WERI-Rb-1 (cell line): ENCODE measurements around the gene BMPR1A.

Experiments used
- DNase-seq: peaks from one replicate; pipeline ENCODE4 v3.0.0-alpha.2; 2020
- H3K27ac ChIP-seq: fragments of 250-450 bp; sonication (Bioruptor Pico); 2 replicates; pipeline ENCODE4 v1.5.1; 2020; ENCODE audit warnings: mild to moderate bottlenecking, moderate library complexity
- H3K27me3 ChIP-seq: fragments of 250-450 bp; sonication (Bioruptor Pico); 2 replicates; pipeline ENCODE4 v1.5.1; 2021; ENCODE audit warnings: mild to moderate bottlenecking, low read depth, moderate library complexity; ENCODE audit not compliant: insufficient read depth, severe bottlenecking
- H3K36me3 ChIP-seq: fragments of 250-450 bp; sonication (Bioruptor Pico); 2 replicates; pipeline ENCODE4 v1.5.1; 2020; ENCODE audit warnings: mild to moderate bottlenecking, moderate library complexity
- H3K4me3 ChIP-seq: 2 replicates; pipeline ENCODE4 v1.5.1; 2011; ENCODE audit warnings: low read depth, mild to moderate bottlenecking, control low read depth, low read length
- H3K9me3 ChIP-seq: fragments of 250-450 bp; sonication (Bioruptor Pico); 2 replicates; pipeline ENCODE4 v1.5.1; 2021; ENCODE audit warnings: mild to moderate bottlenecking, moderate library complexity; ENCODE audit not compliant: severe bottlenecking
- TF ChIP-seq, protein P1 (sequence below): IDR thresholded peaks from 2 replicates; pipeline ENCODE4 v1.5.1; 2011; ENCODE audit warnings: low read depth, mild to moderate bottlenecking, control low read depth, inconsistent platforms, low read length

BMPR1A gene

DNA sequence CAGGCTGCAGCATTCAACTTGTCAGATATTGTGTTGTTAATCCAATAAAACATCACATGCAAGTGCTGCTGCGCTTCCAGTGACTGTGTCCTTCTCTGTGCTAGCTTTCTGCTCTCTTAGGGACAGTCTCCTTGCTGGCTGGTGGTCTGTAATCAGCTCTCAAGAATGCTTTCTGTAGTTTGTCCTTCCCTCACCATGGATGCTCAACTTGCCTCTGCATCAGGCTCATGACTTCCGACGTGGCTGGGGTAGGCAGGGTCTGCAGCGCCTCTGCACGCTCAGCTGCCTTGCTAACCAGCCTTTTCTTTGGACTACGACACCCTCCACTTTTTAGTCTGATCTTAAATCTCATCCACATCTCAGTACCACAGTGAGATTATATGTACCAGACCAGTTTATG is 142.7 kb downstream of the BMPR1A start:
- Histone ChIP-seq H3K27ac (no peak overlapping the region), H3K27me3 (no peaks in the 10 kb centered on the region), H3K9me3 (no peaks in the 10 kb centered on the region), H3K4me3 (no peak overlapping the region), H3K36me3 (peaks cover 56% of the 10 kb centered on the region)
- TF ChIP-seq, protein P1, sequence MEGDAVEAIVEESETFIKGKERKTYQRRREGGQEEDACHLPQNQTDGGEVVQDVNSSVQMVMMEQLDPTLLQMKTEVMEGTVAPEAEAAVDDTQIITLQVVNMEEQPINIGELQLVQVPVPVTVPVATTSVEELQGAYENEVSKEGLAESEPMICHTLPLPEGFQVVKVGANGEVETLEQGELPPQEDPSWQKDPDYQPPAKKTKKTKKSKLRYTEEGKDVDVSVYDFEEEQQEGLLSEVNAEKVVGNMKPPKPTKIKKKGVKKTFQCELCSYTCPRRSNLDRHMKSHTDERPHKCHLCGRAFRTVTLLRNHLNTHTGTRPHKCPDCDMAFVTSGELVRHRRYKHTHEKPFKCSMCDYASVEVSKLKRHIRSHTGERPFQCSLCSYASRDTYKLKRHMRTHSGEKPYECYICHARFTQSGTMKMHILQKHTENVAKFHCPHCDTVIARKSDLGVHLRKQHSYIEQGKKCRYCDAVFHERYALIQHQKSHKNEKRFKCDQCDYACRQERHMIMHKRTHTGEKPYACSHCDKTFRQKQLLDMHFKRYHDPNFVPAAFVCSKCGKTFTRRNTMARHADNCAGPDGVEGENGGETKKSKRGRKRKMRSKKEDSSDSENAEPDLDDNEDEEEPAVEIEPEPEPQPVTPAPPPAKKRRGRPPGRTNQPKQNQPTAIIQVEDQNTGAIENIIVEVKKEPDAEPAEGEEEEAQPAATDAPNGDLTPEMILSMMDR = no peak
- no peak for DNase-seq

DNA sequence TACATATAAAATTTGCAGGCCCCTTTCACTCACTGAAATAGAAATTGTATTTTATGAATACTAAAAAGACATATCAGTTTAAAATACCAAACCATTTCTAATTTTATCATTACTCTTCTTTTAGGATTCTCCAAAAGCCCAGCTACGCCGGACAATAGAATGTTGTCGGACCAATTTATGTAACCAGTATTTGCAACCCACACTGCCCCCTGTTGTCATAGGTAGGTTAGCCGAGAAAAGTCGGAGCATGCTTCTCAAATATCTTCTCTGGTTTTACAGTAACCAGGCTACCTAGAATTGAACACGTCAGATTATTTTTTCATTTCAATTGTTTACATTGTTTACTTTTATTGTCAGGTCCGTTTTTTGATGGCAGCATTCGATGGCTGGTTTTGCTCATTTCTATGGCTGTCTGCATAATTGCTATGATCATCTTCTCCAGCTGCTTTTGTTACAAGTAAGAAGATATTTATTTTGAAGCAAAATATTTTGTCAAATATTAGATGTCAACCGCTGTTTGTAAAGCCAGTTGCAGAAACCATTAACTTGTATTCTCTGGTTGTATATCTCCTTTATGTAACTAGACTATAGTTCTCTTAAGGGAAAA is 143.4 kb downstream of the BMPR1A start:
- peak; percentile 75 for DNase-seq
- H3K27me3 ChIP-seq = no peaks in the 10 kb centered on the region
- H3K27ac ChIP-seq = no peak overlapping the region
- peaks cover 56% of the 10 kb centered on the region for H3K36me3 ChIP-seq
- TF ChIP-seq, protein P1 = peak; percentile 55
- H3K4me3 ChIP-seq = no peak overlapping the region
- H3K9me3 ChIP-seq = no peaks in the 10 kb centered on the region

DNA sequence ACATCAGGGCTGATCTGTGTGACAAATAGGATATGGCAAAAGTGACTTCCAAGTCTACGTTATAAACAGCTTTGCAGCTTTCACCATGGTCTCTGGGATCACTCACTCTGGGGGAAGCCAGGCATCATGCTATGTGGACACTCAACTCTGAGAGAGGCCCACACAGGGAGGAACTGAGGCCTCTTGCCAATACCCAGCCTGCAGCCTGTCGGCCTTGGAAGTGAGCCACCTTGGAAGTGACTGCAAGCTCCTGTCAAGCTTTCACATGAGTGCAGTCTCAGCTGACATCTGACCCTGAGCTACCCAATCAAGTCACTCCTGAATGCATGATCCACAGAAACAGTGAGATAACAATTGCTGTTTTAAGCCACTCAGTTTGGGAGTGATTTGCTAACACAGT is 144.5 kb downstream of the BMPR1A start:
- no peak for DNase-seq
- H3K9me3 ChIP-seq = no peaks in the 10 kb centered on the region
- no peak overlapping the region for H3K27ac ChIP-seq
- no peak overlapping the region for H3K4me3 ChIP-seq
- H3K36me3 ChIP-seq = peaks cover 59% of the 10 kb centered on the region
- TF ChIP-seq, protein P1 = no peak
- H3K27me3 ChIP-seq = no peaks in the 10 kb centered on the region

DNA sequence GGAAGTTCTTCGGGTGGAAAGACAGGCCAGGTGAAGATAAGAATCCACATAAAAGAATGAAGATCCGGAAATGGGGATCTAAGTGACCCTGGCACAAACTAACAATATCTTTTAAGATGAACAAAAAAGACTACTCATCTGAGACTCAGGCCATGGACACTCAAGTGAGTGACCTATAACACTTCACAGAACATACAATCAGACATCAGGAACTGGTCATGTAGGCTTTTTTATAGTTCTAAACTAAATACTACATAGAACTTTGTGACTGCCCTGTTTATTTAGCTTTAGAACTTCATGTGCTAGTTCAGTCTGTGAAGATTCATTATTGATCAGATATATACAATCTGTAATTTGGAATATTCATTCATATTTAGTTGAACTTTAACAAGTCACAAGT is 148.2 kb downstream of the BMPR1A start:
- TF ChIP-seq, protein P1 = no peak
- Histone ChIP-seq H3K4me3 (no peak overlapping the region), H3K9me3 (no peaks in the 10 kb centered on the region), H3K27ac (no peak overlapping the region), H3K36me3 (peaks cover 69% of the 10 kb centered on the region), H3K27me3 (no peaks in the 10 kb centered on the region)
- no peak for DNase-seq

DNA sequence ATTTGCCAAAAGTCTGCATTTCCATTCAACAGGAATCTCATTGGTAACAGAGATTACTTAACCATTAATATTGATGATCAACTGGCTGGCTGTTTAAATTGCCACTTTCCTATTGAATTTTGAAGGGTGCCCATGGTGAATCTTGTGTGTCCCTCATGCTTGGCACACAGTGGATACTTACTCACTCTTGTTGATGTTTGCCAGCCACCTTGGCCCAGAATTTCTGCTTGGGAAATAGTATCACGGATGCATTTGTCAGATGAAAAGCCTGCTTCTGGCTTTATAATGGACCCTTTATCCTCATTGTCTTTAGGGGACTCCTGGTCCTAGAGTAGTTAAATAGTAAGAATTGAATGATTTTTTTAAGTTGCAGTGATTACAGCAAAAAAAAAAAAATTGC is 149.0 kb downstream of the BMPR1A start:
- Histone ChIP-seq H3K27me3 (no peaks in the 10 kb centered on the region), H3K27ac (no peak overlapping the region), H3K9me3 (no peaks in the 10 kb centered on the region), H3K36me3 (peaks cover 62% of the 10 kb centered on the region), H3K4me3 (no peak overlapping the region)
- TF ChIP-seq, protein P1 = no peak
- DNase-seq = no peak

DNA sequence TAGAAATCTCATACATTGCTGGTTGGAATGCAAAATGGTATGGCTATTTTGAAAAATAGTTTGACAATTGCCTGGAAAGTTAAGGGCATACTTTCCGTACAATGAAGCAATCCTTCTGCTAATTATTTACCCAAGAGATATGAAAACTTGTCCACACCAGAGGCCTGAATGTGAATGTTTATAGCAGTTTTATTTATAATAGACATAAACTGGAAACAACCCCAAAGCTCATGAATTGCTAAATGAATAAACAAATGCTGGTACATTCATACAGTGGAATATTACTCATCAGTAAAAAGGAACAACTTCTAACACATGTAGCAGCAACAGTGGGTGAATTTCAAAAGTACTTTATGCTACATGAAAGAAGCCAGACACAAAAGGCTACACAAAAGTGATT is 158.3 kb downstream of the BMPR1A start:
- Histone ChIP-seq H3K27ac (no peak overlapping the region), H3K36me3 (peaks cover 67% of the 10 kb centered on the region)
- no peak for DNase-seq

More for the DNA sequence above, 158.3 kb downstream of the BMPR1A start:
- H3K27me3 ChIP-seq = no peaks in the 10 kb centered on the region
- TF ChIP-seq, protein P1 = no peak
- H3K9me3 ChIP-seq = no peaks in the 10 kb centered on the region
- no peak overlapping the region for H3K4me3 ChIP-seq
